HG03103 (cell line): Measurements from ENCODE around the gene OR7A10.
"Not testable (repeated sequence)": the region's sequence is repeated elsewhere in the genome, so short reads cannot be mapped to it uniquely, and the experiment has no call there.

ENCODE experiments used
- ATAC-seq: cut with Tn5 transposase; IDR thresholded peaks from one replicate; pipeline ENCODE4 v1.9.1; 2021; ENCODE audit warnings: low read depth; ENCODE audit not compliant: unreplicated experiment

The OR7A10 gene

DNA sequence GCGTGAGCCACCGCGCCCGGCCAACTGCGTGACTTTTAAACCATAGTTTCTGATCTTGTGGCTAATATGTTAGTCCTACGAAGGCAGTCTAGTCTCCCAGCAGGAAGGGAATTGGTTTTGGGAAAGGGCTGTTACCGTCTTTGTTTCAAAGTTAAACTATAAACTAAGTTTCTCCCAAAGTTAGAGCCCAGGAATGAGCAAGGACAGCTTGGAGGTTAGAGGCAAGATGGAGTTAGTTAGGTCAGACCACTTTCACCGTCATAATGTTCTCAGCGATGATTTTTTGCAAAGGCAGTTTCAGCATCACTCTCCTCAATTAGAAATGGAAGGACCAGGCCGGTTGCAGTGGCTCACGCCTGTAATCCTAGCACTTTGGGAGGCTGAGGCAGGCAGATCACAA is 52.7 kb downstream of the OR7A10 start:
- no peak for ATAC-seq

DNA sequence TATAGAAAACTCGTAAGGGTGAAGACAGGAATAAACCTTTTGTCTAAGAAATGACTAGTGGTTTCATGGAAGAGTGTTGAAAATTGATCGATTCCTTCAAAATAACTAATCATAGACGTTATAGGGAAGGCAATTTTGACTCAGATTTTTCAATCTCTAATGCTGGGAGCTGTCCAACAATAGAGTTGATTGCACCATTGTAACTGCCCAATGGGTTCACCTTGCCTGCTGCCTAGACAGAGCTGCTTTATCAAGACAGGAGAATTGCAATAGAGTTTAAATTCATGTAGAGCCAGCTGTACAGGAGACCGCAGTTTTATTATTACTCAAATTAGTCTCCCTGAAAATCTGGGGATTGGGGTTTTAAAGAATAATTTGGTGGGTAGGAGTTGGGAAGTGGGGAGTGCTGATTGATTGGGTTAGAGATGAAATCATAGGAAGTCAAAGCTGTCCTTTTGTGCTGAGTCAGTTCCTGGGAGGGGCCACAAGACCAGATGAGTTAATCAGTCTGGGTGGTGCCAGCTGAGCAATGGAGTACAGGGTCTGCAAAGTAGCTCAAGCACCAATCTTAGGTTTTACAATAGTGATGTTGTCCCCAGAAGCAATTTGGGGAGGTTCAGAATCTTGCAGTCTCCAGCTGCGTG is 53.5 kb downstream of the OR7A10 start:
- no peak for ATAC-seq

DNA sequence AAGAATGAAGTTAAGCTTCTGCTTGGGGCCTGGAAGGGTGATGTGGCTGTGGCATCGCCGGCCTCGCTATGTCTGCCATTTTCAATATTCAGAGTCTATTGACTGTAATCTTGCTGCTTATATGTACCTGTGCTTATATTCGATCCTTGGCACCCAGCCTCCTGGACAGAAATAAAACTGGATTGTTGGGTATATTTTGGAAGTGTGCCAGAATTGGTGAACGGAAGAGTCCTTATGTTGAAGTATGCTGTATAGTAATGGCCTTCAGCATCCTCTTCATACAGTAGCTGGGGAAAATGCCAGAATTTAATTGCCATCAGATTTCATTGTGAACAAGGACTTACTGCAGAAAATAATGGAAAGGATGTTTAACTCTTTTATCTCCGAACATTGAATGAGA is 56.5 kb downstream of the OR7A10 start:
- ATAC-seq: not testable (repeated sequence)
